ENCODE data around the gene ADIPOQ. TPM values are rescaled to one million over a fixed set of nuclear protein-coding genes. Genes with fewer than 3 reads are reported as not detected.
A peak's percentile ranks its signal among the peaks of the same experiment; 100 is the strongest.
"Not testable (repeated sequence)": the region's sequence is repeated elsewhere in the genome, so short reads cannot be mapped to it uniquely, and the experiment has no call there.

The ADIPOQ gene
- total RNA-seq, 2 donors from 2014 or later: not detected

DNA sequence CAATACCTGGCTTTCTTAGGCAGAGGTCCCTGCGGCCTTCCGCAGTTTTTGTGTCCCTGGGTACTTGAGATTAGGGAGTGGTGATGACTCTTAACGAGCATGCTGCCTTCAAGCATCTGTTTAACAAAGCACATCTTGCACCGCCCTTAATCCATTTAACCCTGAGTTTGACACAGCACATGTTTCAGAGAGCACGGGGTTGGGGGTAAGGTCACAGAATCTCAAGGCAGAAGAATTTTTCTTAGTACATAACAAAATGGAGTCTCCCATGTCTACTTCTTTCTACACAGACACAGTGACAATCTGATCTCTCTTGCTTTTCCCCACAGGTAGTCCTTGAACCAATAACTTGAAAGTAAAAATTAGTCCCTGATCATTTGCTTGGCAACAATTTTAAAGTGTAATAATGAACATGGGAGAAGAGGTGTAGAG is 45.0 kb downstream of the ADIPOQ start:
- DNase-seq (ENCODE audit: low spot score); H3K9me3 Mint-ChIP-seq; H3K27me3 Mint-ChIP-seq; H3K4me3 Mint-ChIP-seq; H3K36me3 Mint-ChIP-seq; ATAC-seq: not testable (repeated sequence)
- peaks cover 32 to 40% of the 10 kb centered on the region in 2 donors for H3K4me1 Mint-ChIP-seq (ENCODE audit: low read depth in 2 of 2)
- H3K27ac Mint-ChIP-seq: peak overlapping the region in 1 of 2 donors; percentile 32

DNA sequence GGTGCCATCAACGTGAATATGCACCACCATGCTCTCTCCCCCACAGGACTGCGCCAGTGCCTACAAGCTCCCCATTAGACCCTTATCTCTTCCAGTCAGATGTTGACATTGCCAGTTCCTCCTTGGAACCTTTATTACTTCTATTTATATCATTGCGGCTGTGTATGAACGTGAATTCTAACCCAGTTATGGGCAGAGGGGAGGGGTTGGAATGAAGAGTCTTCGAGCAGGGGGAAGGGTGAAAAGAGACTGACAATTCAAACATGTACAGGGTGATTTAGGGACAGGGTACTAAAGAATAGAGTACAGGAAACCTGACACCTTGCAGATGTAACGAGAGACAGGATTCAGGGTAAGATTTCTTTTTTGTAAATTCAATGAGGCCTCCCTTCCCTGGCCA is 46.1 kb downstream of the ADIPOQ start:
- H3K36me3 Mint-ChIP-seq: no peaks in the 10 kb centered on the region
- H3K9me3 Mint-ChIP-seq: peaks cover 3% of the 10 kb centered on the region
- ATAC-seq (no peak), DNase-seq (ENCODE audit: low spot score) (no peak)
- H3K27ac Mint-ChIP-seq: peak overlapping the region in 1 of 2 donors; percentile 42
- peaks cover 23 to 33% of the 10 kb centered on the region in 2 donors for H3K4me1 Mint-ChIP-seq (ENCODE audit: low read depth in 2 of 2)
- no peaks in the 10 kb centered on the region for H3K27me3 Mint-ChIP-seq
- H3K4me3 Mint-ChIP-seq: no peak overlapping the region

GRCh38 chr3:186889698-186890097 is 47.2 kb downstream of the ADIPOQ start:
- not testable (repeated sequence) for H3K4me3 Mint-ChIP-seq; DNase-seq (ENCODE audit: low spot score); ATAC-seq; H3K27me3 Mint-ChIP-seq; H3K9me3 Mint-ChIP-seq; H3K36me3 Mint-ChIP-seq
- Mint-ChIP-seq H3K27ac (peak overlapping the region in 1 of 2 donors; percentile 42), H3K4me1 (ENCODE audit: low read depth in 2 of 2) (peaks cover 19 to 29% of the 10 kb centered on the region in 2 donors)

DNA sequence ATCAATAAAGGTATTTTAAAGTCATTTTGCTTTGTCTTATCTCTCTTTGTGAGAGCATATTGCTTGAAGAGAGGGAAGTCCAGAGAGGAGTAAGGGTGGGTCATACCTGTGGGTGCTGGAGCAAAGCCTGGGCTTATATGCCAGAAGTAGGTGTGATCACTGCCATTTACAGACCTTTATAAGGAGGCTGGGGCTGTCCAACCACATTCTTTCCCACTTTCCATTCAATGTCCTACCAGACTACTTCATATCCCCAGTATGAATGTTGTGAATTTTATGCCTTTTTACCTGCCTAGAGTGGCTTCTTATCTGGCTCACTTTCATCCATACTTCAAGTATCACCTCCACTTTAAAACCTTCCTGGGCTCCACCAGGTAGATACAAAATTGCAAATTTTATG is 48.4 kb downstream of the ADIPOQ start:
- Mint-ChIP-seq H3K4me1 (ENCODE audit: low read depth in 2 of 2) (peaks cover 15 to 22% of the 10 kb centered on the region in 2 donors), H3K9me3 (peaks cover 3% of the 10 kb centered on the region), H3K36me3 (no peaks in the 10 kb centered on the region), H3K27me3 (no peaks in the 10 kb centered on the region), H3K27ac (no peak overlapping the region), H3K4me3 (no peak overlapping the region)
- no peak for DNase-seq (ENCODE audit: low spot score)
- ATAC-seq: no peak

GRCh38 chr3:186893071-186893470 is 50.6 kb downstream of the ADIPOQ start:
- ATAC-seq; H3K27me3 Mint-ChIP-seq; H3K9me3 Mint-ChIP-seq; DNase-seq (ENCODE audit: low spot score); H3K4me3 Mint-ChIP-seq; H3K36me3 Mint-ChIP-seq: not testable (repeated sequence)
- Mint-ChIP-seq H3K4me1 (ENCODE audit: low read depth in 2 of 2) (peaks cover 12 to 29% of the 10 kb centered on the region in 2 donors), H3K27ac (peak overlapping the region in 1 of 2 donors; percentile 64)

DNA sequence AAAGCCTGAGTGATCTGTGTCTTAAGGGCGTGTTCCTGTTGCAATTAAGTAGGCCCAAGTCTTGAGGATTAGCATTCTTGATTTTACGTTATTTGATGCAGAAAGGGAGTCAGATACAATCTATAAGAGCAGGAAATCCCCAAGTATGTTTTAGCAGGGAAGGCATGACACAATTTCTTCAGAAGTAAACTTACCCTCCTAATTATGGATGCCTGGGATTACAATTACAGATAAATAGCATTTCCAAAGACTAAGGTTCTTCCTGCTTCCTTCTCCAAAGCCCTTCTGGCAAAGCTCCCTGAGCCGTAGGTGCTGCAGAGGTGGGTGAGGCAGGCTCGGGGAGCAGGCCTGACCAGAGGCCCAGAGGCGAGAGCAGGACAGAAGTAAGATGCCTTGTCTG is 52.9 kb downstream of the ADIPOQ start:
- no peak overlapping the region for H3K4me3 Mint-ChIP-seq
- no peak overlapping the region for H3K27ac Mint-ChIP-seq
- no peaks in the 10 kb centered on the region for H3K27me3 Mint-ChIP-seq
- DNase-seq (ENCODE audit: low spot score): no peak
- no peak for ATAC-seq
- H3K36me3 Mint-ChIP-seq: no peaks in the 10 kb centered on the region
- H3K4me1 Mint-ChIP-seq (ENCODE audit: low read depth in 2 of 2): peaks cover 10 to 21% of the 10 kb centered on the region in 2 donors
- no peaks in the 10 kb centered on the region for H3K9me3 Mint-ChIP-seq

GRCh38 chr3:186896006-186896405 is 53.5 kb downstream of the ADIPOQ start:
- Mint-ChIP-seq H3K27me3 (no peaks in the 10 kb centered on the region), H3K36me3 (no peaks in the 10 kb centered on the region), H3K4me1 (ENCODE audit: low read depth in 2 of 2) (peaks cover 11 to 27% of the 10 kb centered on the region in 2 donors), H3K4me3 (no peak overlapping the region), H3K27ac (peak overlapping the region in 1 of 2 donors; percentile 4), H3K9me3 (no peaks in the 10 kb centered on the region)
- DNase-seq (ENCODE audit: low spot score) (no peak), ATAC-seq (no peak)

DNA sequence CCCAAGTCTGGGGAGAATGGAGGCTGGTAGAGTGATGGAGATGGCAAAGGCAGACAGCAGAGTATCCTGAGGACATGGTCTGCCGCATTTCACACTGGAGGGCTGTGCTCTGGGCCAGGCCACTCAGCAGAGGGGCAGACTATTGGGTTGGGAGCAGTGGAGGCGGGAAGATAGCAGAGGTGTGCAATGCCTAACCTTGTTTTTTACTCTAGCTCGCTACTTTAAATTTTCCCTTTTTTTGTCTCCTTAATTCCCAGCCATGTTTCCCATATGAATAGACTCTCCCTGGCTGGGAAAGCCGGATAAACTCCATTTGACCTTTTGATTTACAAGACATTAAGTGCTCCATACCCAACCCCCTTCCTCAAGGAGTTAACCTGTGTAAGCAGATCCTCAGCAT is 54.4 kb downstream of the ADIPOQ start:
- DNase-seq (ENCODE audit: low spot score) (no peak), ATAC-seq (no peak)
- Mint-ChIP-seq H3K36me3 (no peaks in the 10 kb centered on the region), H3K4me3 (no peak overlapping the region), H3K27ac (peak overlapping the region in 1 of 2 donors; percentile 4), H3K4me1 (ENCODE audit: low read depth in 2 of 2) (peaks cover 15 to 27% of the 10 kb centered on the region in 2 donors), H3K27me3 (no peaks in the 10 kb centered on the region), H3K9me3 (no peaks in the 10 kb centered on the region)

DNA sequence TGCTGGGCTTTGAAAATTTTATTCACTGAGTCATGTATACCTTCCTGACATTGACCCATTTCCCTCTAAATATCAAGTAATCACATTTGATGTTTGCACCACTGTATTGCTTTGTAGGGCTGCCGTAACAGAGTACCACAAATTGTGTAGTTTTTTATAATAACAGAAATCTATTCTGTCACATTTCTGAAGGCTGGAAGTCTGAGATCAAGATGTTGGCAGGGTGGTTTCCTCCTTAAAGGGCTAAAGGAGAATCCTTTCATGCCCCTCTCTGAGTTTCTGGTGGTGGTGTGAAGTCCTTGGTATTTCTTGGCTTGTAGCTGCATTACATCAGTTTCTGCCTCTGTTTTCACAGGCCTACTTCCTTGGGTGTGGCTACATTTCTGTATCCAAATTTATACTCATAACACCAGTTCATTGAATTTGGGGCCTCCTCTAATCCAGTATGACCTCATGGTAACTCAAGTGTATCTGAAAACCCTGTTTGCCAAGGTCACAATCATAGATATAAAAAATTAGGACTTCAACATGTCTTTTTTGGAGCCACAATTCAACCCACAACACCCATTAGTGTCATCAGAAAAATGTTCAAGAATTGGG is 58.7 kb downstream of the ADIPOQ start:
- no peak for DNase-seq (ENCODE audit: low spot score)
- Mint-ChIP-seq H3K27me3 (no peaks in the 10 kb centered on the region), H3K9me3 (peaks cover under 1% of the 10 kb centered on the region), H3K36me3 (peaks cover 28% of the 10 kb centered on the region), H3K4me3 (peak overlapping the region; percentile 30), H3K4me1 (ENCODE audit: low read depth in 2 of 2) (peaks cover 23 to 34% of the 10 kb centered on the region in 2 donors), H3K27ac (peak overlapping the region; percentile 59 to 66)
- ATAC-seq: peak in 1 of 2 donors; percentile 78

DNA sequence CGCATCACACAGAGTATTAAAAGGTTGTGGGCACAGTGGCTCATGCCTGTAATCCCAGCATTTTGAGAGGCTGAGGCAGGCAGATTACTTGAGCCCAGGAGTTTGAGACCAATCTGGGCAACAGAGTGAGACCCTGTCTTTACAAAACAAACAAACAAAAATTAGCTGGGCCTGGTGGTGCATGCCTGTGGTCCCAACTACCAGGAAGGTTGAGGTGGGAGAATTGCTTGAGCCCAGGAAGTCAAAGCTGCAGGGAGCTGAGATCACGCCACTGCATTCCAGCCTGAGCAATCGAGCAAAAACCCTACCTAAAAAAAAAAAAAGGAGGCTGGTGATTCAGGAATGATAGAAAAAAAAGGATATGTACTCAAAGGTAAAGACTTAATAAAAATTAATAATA is 59.6 kb downstream of the ADIPOQ start:
- Mint-ChIP-seq H3K27ac (no peak overlapping the region), H3K9me3 (peaks cover 7% of the 10 kb centered on the region), H3K4me1 (ENCODE audit: low read depth in 2 of 2) (peaks cover 30 to 36% of the 10 kb centered on the region in 2 donors), H3K4me3 (no peak overlapping the region), H3K36me3 (peaks cover 36% of the 10 kb centered on the region), H3K27me3 (no peaks in the 10 kb centered on the region)
- ATAC-seq (no peak), DNase-seq (ENCODE audit: low spot score) (no peak)

GRCh38 chr3:186902713-186903112 is 60.2 kb downstream of the ADIPOQ start:
- H3K4me1 Mint-ChIP-seq (ENCODE audit: low read depth in 2 of 2): peaks cover 35 to 38% of the 10 kb centered on the region in 2 donors
- H3K27me3 Mint-ChIP-seq: no peaks in the 10 kb centered on the region
- DNase-seq (ENCODE audit: low spot score): no peak
- peak overlapping the region; percentile 5 to 11 for H3K27ac Mint-ChIP-seq
- H3K36me3 Mint-ChIP-seq: peaks cover 40% of the 10 kb centered on the region
- ATAC-seq: no peak
- peaks cover 7% of the 10 kb centered on the region for H3K9me3 Mint-ChIP-seq
- no peak overlapping the region for H3K4me3 Mint-ChIP-seq

DNA sequence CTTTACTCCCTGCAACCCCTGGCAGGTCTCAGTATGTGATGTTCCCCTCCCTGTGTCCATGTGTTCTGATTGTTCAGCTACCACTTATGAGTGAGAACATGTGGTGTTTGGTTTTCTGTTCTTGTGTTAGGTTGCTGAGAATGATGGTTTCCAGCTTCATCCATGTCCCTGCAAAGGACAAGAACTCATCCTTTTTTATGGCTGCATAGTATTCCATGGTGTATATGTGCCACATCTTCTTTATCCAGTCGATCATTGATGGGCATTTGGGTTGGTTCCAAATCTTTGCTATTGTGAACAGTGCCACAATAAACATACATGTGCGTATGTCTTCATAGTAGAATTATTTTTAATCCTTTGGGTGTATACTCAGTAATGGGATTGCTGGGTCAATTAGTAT is 61.2 kb downstream of the ADIPOQ start:
- H3K4me1 Mint-ChIP-seq (ENCODE audit: low read depth in 2 of 2): peaks cover 45 to 48% of the 10 kb centered on the region in 2 donors
- not testable (repeated sequence) for H3K27me3 Mint-ChIP-seq

DNA sequence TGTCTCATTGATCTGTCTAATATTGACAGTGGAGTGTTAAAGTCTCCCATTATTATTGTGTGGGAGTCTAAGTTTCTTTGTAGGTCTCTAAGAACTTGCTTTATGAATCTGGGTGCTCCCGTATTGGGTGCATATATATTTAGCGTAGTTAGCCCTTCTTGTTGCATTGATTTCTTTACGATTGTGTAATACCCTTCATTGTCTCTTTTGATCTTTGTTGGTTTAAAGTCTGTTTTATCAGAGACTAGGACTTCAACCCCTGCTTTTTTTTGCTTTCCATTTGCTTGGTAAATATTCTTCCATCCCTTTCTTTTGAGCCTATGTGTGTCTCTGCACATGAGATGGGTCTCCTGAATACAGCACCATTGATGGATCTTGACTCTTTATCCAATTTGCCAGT is 64.6 kb downstream of the ADIPOQ start:
- H3K27me3 Mint-ChIP-seq; DNase-seq (ENCODE audit: low spot score); H3K9me3 Mint-ChIP-seq; ATAC-seq: not testable (repeated sequence)
- Mint-ChIP-seq H3K27ac (peak overlapping the region; percentile 70 to 85), H3K4me1 (ENCODE audit: low read depth in 2 of 2) (peaks cover 38 to 45% of the 10 kb centered on the region in 2 donors), H3K36me3 (peaks cover 48% of the 10 kb centered on the region), H3K4me3 (peak overlapping the region; percentile 79)

More for the DNA sequence above, 61.2 kb downstream of the ADIPOQ start:
- Mint-ChIP-seq H3K27ac (peak overlapping the region in 1 of 2 donors; percentile 10), H3K36me3 (peaks cover 48% of the 10 kb centered on the region)
- not testable (repeated sequence) for H3K4me3 Mint-ChIP-seq; DNase-seq (ENCODE audit: low spot score); ATAC-seq; H3K9me3 Mint-ChIP-seq

Measured in natural killer cell treated with Interleukin-12 subunit alpha and Interleukin-12 subunit beta and Interleukin-15 and Interleukin-18, amount 100 ng/mL, for 72 hours (primary cell).